ENCODE results near the gene NUCKS1.

The NUCKS1 gene

DNA sequence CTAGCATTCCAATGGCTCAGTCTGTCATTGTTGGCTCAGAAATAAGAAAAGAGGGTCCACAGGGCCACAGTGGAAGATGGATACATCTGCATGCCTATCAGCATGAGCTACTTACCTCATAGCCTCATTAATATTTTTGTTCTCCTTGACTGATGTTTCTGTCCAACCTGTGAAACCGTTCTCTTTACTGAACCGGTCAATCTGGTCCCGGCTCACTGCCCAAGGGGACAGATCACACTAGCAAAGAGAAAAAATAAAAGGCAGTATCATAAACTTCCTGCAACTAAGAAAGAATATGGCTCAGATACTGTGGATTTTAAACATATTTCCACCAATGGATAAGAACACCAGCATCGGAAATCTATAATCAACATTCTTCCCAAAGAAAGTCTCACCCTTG lies 20.6 kb upstream of the NUCKS1 start:
- DNase-seq (ENCODE audit: low read depth in 2 of 2): no peak

DNA sequence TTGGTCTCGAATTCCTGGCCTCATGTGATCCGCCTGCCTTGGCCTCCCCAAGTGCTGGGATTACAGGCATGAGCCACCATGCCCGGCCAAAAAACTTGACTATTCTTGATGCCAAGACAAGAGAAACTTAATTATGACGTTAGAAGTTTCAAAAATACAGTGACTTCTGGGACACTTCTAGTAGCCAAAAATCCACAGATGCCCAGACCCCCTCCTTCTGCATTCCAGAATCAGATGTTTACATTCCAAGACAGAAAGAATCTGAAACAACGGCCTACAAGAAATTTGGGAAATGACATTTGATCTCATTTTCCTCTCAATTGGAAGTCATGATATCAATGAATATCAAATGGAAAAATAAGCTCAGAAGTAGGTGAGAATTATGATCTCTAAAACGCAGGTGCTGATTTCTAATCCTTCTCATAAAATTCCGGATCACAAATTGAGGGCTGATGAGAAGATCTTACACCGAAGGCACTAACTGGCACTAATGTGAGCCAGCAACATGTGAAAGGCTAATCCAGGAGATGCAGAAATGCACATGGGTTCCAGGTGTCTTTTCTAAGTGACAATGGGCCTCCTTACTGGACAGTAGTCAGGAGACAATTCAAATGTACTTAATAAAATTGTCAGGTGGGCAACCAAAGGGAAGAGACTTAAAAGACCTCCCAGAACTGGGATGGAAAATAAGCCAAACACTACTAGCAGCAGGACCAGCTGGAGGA lies 19.8 kb upstream of the NUCKS1 start:
- no peak for DNase-seq (ENCODE audit: low read depth in 2 of 2)

DNA sequence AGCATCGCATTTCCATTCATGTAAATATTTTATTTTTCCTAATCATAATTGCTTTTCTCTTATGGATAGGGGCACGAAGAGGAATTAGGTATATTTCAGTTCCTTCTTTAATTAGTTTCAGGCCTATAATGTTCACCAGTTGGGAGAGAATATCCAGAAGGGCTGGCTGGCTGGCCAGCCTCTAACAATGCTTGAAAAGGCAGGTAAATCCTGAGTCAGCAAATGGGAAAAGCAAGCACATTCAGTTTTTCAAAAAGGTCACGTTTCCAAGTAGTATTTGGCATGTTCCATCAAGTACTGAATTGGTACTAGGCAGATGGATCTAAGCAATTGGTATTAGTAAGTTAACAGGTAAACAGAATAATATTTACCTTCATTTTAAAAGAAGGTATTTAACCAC lies 17.3 kb upstream of the NUCKS1 start:
- DNase-seq (ENCODE audit: low read depth in 2 of 2): no peak

DNA sequence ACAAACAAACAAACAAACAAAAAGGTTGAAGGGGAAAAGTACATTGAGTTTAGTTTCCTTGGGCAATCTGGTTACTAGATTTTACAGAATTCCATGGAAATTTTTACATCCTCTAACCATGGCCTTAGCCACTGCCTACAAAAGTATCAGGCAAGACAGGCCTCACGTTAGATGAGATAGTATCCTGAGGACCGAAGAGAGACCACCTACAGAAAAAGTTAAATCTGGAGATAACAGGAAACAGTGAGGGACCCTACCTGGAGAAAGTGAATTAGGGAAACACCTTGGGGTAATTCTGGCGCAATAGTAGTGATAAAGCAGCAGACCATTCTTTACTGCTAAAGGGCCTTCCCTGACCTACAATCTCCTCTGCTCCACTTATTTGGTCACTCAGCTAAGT lies 16.6 kb upstream of the NUCKS1 start:
- no peak for DNase-seq (ENCODE audit: low read depth in 2 of 2)

DNA sequence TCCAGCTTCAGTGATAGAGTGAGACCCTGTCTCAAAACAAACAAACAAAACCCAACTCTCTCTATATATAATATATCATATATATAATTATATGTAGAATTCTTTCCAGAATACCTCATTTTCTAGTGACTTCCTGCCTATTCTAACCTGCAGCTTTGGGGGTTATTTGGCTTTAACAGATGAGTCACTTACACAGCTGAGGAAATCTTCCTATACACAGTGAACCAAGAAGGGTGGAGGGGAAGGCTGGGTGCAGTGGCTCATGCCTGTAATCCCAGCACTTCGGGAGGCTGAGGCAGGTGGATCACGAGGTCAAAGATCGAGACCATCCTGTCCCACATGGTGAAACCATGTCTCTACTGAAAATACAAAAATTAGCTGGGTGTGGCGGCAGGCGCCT lies 16.1 kb upstream of the NUCKS1 start:
- no peak for DNase-seq (ENCODE audit: low read depth in 2 of 2)

DNA sequence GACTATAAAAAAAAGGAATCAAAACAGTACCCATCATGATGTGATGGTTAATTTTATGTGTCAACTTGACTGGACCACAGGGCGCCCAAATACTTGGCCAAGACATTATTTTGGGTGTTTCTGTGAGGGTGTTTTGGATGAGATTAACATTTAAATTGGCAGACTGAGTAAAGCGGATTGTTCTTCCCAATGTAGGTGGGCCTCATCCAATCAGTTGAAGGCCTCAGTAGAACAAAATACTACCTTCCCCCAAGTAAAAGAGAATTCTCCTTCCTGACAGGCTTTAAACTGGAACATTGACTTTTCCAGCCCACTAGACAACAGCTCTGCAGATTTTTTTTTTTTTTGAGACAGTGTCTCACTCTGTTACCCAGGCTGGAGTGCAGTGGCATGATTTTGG lies 14.6 kb upstream of the NUCKS1 start:
- no peak for DNase-seq (ENCODE audit: low read depth in 2 of 2)

DNA sequence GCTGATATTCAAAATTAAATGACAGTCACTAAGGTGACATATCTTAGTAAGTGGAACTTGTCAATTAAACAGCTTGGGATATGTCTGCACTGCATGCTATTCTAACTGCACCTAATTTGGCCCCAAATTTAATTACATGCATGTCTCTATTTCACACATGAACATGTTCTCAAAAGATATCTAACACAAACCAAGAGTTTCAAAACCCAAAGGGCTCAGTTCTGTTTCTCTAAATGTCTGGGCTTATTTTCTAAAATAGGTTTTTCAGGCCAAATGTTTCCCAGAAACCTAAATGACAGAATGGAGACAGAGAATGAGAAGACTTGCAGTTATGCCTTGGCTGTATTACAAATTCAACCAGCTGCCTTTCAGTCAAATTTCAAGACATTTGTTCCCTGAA lies 14.0 kb upstream of the NUCKS1 start:
- no peak for DNase-seq (ENCODE audit: low read depth in 2 of 2)

DNA sequence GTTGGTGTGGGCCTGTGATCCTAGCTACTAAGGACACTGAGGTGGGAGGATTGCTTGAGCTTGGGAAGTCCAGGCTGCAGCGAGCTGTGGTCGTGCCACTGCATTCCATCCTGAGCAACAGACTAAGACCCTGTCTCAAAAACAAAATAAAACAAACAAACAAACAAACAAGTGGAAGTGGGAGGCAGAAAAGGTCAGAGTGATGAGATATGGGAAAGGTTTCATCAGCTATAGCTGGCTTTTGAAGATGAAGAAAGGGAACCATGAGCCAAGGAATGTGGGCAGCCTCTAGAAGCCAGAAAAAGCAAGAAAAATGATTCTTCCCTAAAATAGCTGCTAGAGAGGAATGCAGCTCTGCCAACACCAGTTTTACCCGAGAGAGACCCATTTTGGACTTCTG lies 10.6 kb upstream of the NUCKS1 start:
- no peak for DNase-seq (ENCODE audit: low read depth in 2 of 2)

DNA sequence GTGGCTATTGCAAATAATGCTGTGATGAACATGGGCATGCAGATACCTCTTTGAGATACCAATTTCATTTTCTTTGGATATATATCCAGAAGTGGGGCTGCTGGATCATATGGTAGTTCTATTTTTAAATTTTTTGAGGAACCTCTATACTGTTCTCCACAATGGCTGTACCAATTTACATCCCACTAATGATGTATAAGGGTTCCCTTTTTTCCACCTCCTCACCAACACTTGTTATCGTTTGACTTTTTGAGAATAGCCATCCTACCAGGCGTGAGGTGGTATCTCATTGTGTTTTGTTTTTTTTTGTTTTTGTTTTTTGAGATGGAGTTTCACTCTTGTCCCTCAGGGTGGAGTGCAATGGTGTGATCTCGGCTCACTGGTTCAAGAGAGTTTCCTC lies 6.6 kb upstream of the NUCKS1 start:
- no peak for DNase-seq (ENCODE audit: low read depth in 2 of 2)

DNA sequence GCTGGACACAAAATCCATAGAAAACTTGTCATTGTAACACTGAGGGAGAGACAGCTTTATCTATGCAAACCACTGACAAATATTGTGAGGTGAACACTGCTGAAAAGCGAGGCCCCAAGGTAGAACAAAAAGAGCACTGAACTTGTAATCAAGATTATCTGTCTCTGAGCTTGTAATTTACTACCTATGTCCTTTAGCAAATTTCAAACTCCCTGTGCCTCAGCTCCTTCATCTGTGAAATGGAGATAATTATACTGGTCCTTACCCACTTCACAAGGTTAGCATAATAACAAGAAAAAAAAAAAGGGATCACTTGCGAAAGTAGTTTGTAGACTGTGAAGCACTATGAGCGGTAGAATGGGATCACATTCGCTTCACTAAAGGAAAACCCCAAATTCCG lies 4.9 kb upstream of the NUCKS1 start:
- no peak for DNase-seq (ENCODE audit: low read depth in 2 of 2)

DNA sequence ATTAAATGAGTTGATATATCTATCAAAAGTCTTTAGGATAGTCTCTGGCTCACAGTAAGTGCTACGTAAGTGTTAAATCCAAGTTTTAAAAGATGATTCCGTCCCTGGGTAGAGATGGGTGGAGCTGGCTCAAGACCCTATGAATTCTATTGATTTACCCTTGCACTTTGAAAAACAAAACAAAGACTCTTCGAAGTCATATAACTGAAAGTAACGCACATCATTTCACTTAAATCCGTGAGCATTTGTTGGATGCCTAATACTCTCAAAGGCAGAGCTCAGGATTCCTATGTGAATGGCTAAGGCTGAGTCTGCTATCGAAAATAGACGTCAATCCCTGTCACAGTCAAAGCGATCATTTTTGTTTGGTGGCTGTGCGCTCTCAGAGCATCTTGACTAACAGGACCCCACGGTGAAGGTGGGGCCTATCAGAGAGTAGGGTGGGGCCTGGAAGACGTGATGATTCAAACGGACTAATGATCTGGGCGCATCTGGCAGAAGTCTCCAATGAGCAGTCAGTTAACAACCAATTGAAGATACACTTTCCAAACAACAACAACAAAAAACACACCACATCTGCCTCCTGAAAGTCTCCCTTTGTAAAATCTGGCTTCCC lies 1.2 kb upstream of the NUCKS1 start:
- DNase-seq (ENCODE audit: low read depth in 2 of 2): no peak

DNA sequence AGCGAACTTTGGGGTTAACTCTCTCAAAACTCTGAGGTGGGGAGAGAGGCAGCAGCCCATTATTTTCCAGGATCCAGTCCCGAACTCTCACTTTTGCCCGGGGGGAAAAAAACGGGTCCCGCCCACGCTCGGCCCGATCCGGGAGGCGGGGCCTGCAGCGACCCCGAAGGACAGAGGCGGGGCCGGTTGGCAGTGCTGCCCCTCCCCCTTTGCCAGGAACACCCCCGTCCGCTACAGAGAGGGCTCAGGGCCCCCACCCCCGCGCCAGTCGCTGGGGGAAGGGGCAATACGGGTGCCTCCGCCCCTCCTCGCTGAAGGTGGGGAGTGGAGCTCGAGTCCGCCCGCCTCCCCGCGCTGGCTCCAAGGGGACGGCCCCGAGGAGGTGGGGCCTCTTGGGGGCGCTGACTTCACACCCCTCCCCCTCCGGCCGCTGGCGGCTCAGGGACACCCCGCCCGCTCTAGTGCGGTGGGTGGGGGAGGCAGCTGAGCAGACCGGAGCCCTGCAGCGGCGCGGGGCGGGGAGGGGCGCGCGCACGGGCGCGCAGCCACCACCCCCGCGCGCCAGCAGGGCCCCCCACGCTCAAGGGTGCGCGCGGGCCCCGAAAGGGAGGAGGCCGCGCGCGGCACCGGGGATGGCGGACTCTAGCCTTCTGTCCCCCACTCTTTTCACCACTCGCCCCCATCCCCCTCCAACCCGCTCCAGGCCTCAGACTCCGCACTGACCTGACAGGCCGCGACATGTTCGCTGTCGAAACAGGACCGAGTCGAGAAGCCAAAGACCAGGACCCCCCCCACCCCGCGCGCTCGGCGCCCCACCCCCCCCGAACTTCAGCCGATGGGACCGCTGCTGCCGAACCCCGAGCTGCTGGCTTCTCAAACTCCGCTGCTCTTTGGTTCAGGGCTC lies 496 bp downstream of the NUCKS1 start:
- DNase-seq (ENCODE audit: low read depth in 2 of 2): peak; percentile 95 to 98

DNA sequence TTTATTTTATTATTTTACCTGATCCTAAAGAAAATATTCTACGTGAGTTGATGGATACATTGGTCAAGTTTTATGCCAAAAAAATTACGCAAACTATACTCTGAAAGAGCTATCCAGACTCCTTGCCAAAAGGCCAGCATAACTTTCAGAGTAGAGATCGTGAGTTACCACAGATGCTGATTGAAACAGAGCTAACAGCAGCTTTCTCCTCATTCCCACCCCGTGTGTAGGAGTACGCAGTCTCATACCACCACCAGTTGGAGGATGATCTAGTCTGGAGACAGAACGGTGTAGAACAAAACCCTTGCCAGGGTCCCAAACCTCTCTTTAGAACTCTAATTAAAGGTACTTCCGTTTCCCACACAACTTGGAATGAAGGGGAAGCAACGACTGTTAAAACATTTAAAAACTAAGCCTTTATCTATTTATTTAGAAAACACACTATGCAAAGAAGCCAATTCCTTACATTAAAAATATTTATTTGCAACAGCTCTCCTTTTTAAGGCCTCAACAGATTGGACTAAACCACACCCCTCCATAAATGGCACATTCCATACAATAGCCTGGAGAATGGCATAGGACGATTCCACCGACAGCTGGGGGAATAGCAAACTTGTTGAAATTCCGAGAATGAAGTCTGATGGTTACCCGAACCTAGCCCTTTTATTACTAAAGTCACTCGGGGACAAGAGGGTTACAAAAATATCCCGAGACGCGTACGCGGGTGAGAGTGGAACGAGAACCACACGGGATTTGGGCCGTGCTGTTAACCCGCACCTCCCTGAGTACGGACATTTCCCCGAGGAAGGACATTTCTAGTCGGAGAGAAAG lies 1.4 kb downstream of the NUCKS1 start:
- DNase-seq (ENCODE audit: low read depth in 2 of 2): peak in 1 of 2 donors; percentile 17

DNA sequence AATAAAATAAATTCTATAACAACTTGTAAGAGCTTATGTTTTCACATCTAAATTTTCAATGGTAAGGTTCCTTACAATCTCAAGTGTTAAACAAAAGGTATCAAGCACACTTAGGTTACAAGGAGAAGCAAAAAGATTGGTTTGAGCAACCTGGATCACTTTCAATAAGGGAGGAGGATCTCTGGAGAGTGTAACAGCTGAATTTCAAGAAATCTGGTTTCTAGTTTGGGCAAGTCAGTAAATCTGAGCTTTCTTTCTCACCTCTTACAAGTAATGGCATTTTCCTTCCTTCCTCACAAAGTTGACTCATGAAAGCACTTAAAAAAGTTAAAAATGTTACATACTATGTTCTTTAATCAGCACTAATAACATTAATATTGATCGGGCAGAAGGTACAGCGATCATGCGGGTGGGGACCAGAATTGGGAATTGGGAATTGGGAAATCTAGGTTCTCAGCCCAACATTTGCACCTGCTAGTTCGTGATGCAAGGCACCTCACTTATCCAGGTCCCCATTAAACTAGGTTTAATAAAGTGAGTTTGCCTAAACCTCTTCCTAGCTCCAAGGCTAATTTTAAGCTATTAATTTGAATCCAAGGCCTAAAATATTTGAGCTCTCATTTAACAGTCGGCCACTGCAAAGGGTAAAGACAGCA lies 3.1 kb downstream of the NUCKS1 start:
- no peak for DNase-seq (ENCODE audit: low read depth in 2 of 2)

DNA sequence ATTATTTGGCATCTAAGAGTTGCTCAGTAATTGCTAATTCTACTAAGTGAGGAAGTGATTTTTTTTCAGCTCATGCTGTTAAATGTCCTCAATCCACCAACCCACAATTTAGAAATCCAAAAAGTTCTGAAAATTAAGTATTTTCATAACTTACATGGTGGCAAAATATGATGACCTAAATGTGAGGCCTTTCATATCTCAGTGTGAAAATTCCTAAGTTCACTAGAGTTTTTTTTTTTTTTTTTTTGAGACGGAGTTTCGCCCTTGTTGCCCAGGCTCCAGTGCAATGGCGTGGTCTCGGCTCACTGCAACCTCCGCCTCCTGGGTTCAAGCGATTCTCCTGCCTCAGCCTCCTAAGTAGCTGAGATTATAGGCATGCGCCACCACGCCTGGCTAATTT lies 5.6 kb downstream of the NUCKS1 start:
- no peak for DNase-seq (ENCODE audit: low read depth in 2 of 2)

DNA sequence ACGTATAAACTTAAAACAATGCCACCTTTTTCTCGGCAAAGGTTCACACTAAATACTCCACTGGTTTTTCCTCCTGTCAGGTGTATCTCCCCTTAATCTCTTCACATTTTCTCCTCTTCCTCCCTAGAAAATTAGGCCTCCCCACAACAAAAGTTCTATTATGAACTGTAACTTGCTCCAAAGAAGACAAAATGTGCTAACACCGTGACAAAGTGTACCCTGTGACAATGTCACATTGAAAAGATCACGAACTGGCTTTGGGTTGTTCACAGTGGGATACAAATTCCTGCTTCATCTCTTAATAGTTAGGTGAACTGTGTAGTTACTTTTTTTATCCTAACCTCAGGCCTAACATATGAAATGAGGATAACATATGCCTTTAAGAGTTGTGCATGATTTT lies 6.0 kb downstream of the NUCKS1 start:
- no peak for DNase-seq (ENCODE audit: low read depth in 2 of 2)

DNA sequence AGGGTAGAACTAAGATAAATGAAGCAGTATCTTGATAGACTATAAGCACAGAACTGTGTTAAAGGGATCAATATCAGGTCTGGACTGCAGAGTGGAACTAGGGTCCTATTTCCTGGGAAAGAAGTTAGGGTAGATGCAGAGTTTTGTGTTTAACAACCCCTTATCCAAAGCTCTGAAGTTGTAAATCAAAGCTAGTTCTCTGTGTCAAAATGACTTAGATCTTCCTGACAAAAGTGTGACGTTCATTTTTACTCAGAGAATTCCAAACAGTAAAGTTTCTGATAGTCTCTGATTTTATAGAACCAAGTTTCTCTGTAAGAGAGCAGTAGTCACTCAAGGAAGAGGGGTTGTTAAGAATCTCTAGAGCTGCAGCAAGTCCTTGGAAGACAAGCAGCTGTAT lies 8.3 kb downstream of the NUCKS1 start:
- DNase-seq (ENCODE audit: low read depth in 2 of 2): no peak

DNA sequence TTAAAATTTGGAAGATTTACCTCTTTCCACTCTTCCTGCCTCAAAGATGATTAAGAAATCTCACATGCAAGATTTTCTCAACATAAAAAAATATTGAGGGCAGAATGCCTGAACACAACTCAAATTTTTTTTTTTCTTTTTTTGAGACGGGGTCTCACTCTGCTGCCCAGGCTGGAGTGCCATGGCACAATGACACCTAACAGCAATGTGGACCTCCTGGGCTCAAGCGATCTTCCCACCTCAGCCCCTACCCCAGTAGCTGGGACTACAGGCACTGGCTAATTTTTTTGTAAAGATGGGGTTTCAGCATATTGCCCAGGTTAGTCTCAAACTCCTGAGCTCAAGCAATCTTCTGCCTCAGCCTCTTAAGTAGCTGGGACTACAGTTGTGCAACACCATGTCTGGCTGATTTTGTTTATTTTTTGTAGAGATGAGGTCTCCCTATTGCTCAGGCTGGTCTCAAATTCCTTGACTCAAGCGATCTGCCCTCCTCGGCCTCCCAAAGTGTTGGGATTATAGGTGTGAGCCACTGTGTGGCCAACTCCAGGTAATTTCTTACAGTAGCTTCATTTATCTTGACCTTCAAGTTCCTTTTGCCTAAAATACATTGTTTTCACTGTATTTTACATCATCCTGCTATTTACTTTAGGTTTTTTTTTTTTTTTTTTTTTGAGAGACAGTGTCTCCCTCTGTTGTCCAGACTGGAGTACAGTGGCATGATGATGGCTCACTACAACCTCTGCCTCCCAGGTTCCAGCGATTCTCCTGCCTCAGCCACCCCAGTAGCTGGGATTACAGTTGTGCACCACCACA lies 10.4 kb downstream of the NUCKS1 start:
- no peak for DNase-seq (ENCODE audit: low read depth in 2 of 2)

DNA sequence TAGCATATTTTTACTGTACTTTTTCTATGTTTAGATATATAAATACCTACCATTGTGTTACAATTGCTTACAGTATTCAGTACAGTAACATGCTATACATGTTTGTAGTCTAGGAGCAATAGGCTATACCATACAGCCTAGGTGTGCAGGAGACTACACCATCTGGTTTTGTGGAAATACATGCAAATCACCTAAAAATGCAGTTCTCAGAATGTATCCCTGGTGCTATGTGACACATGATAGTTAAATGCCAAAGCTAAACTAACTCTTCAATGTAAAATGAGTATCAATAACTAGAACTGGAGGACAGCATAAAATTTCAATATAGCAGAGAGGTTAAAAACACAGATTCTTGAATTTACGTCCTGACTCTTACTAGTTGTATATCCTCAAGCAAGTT lies 14.8 kb downstream of the NUCKS1 start:
- no peak for DNase-seq (ENCODE audit: low read depth in 2 of 2)

DNA sequence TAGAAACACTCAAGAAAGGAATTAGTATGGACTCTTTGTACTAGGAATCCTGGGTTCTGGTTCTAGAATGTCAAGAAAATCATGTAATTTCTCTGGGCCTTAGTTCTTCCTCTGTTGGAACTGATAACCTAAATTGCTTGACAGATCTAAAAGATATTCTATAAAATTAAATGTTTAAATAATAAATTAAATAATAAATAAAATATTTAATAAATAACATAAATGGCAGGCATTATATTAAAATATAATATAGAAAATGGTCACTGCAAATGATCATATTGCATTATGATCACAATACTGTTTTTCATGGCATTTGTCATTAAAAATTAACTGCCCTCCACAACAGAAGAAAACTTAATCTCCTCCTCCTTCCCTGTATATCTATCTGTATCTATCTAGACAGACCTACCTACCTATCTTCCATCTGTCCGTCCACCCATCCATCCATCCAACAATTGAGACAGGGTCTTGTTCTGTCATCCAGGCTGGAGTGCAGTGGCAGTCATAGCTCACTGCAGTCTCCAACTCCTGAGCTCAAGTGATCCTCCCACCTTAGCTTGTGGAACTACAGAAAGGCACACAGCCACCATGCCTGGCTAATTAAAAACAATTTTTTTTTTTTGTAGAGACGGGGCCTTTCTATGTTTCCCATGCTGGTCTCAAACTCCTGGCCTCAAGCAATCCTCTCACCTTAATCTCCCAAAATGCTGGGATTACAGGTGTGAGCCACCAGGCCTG lies 16.4 kb downstream of the NUCKS1 start:
- no peak for DNase-seq (ENCODE audit: low read depth in 2 of 2)
